GM12891 (cell line): ENCODE measurements around the gene ADRA1B.

ENCODE experiments used
- POLR2A ChIP-seq: IDR thresholded peaks from 2 replicates; pipeline ENCODE4 v1.6.1; 2011; ENCODE audit warnings: low read depth, low read length, control low read depth
- POLR2AphosphoS5 ChIP-seq: IDR thresholded peaks from 2 replicates; pipeline ENCODE4 v1.6.1; 2011; ENCODE audit warnings: low read depth, low read length, control low read depth
- TAF1 ChIP-seq: IDR thresholded peaks from 2 replicates; pipeline ENCODE4 v1.6.1; 2011; ENCODE audit warnings: low read depth, low read length, control low read depth

DNA sequence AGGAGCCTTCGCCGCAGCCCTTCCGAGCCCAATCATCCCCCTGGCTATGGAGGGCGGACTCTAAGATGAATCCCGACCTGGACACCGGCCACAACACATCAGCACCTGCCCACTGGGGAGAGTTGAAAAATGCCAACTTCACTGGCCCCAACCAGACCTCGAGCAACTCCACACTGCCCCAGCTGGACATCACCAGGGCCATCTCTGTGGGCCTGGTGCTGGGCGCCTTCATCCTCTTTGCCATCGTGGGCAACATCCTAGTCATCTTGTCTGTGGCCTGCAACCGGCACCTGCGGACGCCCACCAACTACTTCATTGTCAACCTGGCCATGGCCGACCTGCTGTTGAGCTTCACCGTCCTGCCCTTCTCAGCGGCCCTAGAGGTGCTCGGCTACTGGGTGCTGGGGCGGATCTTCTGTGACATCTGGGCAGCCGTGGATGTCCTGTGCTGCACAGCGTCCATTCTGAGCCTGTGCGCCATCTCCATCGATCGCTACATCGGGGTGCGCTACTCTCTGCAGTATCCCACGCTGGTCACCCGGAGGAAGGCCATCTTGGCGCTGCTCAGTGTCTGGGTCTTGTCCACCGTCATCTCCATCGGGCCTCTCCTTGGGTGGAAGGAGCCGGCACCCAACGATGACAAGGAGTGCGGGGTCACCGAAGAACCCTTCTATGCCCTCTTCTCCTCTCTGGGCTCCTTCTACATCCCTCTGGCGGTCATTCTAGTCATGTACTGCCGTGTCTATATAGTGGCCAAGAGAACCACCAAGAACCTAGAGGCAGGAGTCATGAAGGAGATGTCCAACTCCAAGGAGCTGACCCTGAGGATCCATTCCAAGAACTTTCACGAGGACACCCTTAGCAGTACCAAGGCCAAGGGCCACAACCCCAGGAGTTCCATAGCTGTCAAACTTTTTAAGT is 819 bp downstream of the ADRA1B start:
- TF ChIP-seq TAF1 (no peak), POLR2AphosphoS5 (no peak), POLR2A (no peak)
